Thyroid gland (tissue), 4 donors: Measurements from ENCODE around the gene TRAP1.

Experiments used
- CTCF ChIP-seq, 6 experiments: fragments of 200-600 bp in 3 of 6; fragments of 450-650 bp in 3 of 6; sonication (generic) in 3 of 6; IDR thresholded peaks; one replicate each; pipeline ENCODE4 v1.5.1; 2016 to 2019; ENCODE audit warnings: antibody characterized with exemption in 6 of 6, mild to moderate bottlenecking in 2 of 6, inconsistent platforms in 1 of 6, moderate library complexity in 1 of 6
- POLR2A ChIP-seq, 2 donors: fragments of 450-650 bp; IDR thresholded peaks; one replicate each; pipeline ENCODE4 v1.6.1; 2017; ENCODE audit warnings: antibody characterized with exemption in 2 of 2, mild to moderate bottlenecking in 2 of 2, moderate library complexity in 1 of 2

- no peak for TF ChIP-seq POLR2A (IDR thresholded peaks at IDR 0.05)
- no peak for TF ChIP-seq CTCF (IDR thresholded peaks at IDR 0.05)
Observed at GRCh38 chr16:3762107-3762750, 44.9 kb upstream of the TRAP1 start.
